A549 (cell line): ENCODE measurements around the gene ZNF362.

Experiments
- BHLHE40 ChIP-seq: IDR thresholded peaks from 2 replicates; pipeline ENCODE4 v1.6.1; 2012; ENCODE audit warnings: low read depth, low read length, inconsistent platforms
- EHMT2 ChIP-seq: fragments of 200-600 bp; sonication (generic); IDR thresholded peaks from 2 replicates; pipeline ENCODE4 v1.6.1; 2016; ENCODE audit warnings: antibody characterized with exemption, low read depth, mild to moderate bottlenecking, moderate library complexity
- USF2 ChIP-seq: fragments of 450-650 bp; IDR thresholded peaks from 2 replicates; pipeline ENCODE4 v1.6.1; 2014; ENCODE audit warnings: antibody characterized with exemption

- TF ChIP-seq EHMT2 (no peak), BHLHE40 (no peak), USF2 (no peak)
Observed at GRCh38 chr1:33234131-33234530, 22.2 kb upstream of the ZNF362 start.
